GM23248 (cell line): ENCODE data around the gene MRM2. TPM values are rescaled to one million over a fixed set of nuclear protein-coding genes. Genes with fewer than 3 reads are reported as not detected.

ENCODE experiments used
- DNase-seq: peaks from one replicate; pipeline ENCODE4 v3.0.0-alpha.2; 2015
- H2AFZ ChIP-seq: fragments of 200-600 bp; sonication (generic); 2 replicates; pipeline ENCODE4 v1.6.1; 2016; ENCODE audit warnings: antibody characterized with exemption
- H3F3A ChIP-seq: fragments of 200-600 bp; sonication (generic); 2 replicates; pipeline ENCODE4 v1.6.1; 2016; ENCODE audit warnings: mild to moderate bottlenecking, antibody characterized with exemption, mixed run types; ENCODE audit not compliant: insufficient read depth
- H3K27ac ChIP-seq: fragments of 200-600 bp; sonication (generic); 2 replicates; pipeline ENCODE4 v1.5.1; 2016; ENCODE audit warnings: mild to moderate bottlenecking
- H3K27me3 ChIP-seq: fragments of 200-600 bp; sonication (generic); replicated peaks from 2 replicates; pipeline ENCODE4 v1.6.1; 2016; ENCODE audit warnings: mild to moderate bottlenecking; ENCODE audit not compliant: insufficient read depth
- H3K36me3 ChIP-seq: fragments of 200-600 bp; sonication (generic); 2 replicates; pipeline ENCODE4 v1.6.1; 2016; ENCODE audit warnings: low read depth, mild to moderate bottlenecking
- H3K4me1 ChIP-seq: fragments of 200-600 bp; sonication (generic); 2 replicates; pipeline ENCODE4 v1.6.1; 2016; ENCODE audit warnings: mild to moderate bottlenecking; ENCODE audit not compliant: insufficient read depth
- H3K4me2 ChIP-seq: fragments of 200-600 bp; sonication (generic); one replicate; pipeline ENCODE4 v1.6.1; 2016; ENCODE audit warnings: mild to moderate bottlenecking; ENCODE audit not compliant: unreplicated experiment
- H3K4me3 ChIP-seq: fragments of 200-600 bp; sonication (generic); 2 replicates; pipeline ENCODE4 v1.5.1; 2016; ENCODE audit warnings: mild to moderate bottlenecking
- H3K79me2 ChIP-seq: fragments of 200-600 bp; sonication (generic); 2 replicates; pipeline ENCODE4 v1.6.1; 2016; ENCODE audit warnings: mild to moderate bottlenecking; ENCODE audit not compliant: insufficient read depth
- H3K9ac ChIP-seq: fragments of 200-600 bp; sonication (generic); 2 replicates; pipeline ENCODE4 v1.6.1; 2016; ENCODE audit warnings: mild to moderate bottlenecking
- H3K9me2 ChIP-seq: fragments of 200-600 bp; sonication (generic); 2 replicates; pipeline ENCODE4 v1.6.1; 2016; ENCODE audit warnings: mixed run types, mild to moderate bottlenecking, moderate library complexity; ENCODE audit not compliant: insufficient read depth
- H3K9me3 ChIP-seq: fragments of 200-600 bp; sonication (generic); one replicate; pipeline ENCODE4 v1.6.1; 2017; ENCODE audit warnings: low read depth
- H4K20me1 ChIP-seq: fragments of 200-600 bp; sonication (generic); 2 replicates; pipeline ENCODE4 v1.6.0; 2016; ENCODE audit not compliant: insufficient read depth
- EZH2 ChIP-seq: fragments of 200-600 bp; sonication (generic); IDR thresholded peaks from 2 replicates; pipeline ENCODE4 v1.6.1; 2018; ENCODE audit warnings: antibody characterized with exemption, mild to moderate bottlenecking; ENCODE audit not compliant: insufficient read depth, poor library complexity, severe bottlenecking
- EZH2phosphoT487 ChIP-seq: fragments of 200-600 bp; sonication (generic); IDR thresholded peaks from 2 replicates; pipeline ENCODE4 v1.6.1; 2018; ENCODE audit warnings: antibody characterized with exemption, moderate library complexity, mild to moderate bottlenecking, low read depth; ENCODE audit not compliant: insufficient read depth
- WGBS, 2 experiments: methylation state at CpG; one replicate each; pipeline ENCODE4 v1.1.6; 2015 to 2017; ENCODE audit warnings: low lambda C conversion rate in 2 of 2, low coverage in 1 of 2; ENCODE audit errors: missing lambda C conversion rate in 2 of 2; 5-methylcytosine and 5-hydroxymethylcytosine counted together
- in situ Hi-C: fragments of 300-500 bp; cut with MboI; formaldehyde crosslinking; loops from 2 replicates; pipeline ENCODE4 v1.15.0; 2020
- polyA plus RNA-seq: library from polyadenylated mRNA; unstranded; fragments of >200 nt; fragmentation: Nextera tagmentation; extraction: Ambion mirVana; gene quantifications from 2 replicates; pipeline ENCODE4 v1.2.1, GENCODE V29; 2016
- total RNA-seq: library from RNA; depleted of rRNA; stranded (reverse); fragments of >200 nt; shearing (Covaris generic); gene quantifications from 2 replicates; pipeline ENCODE4 v1.2.3, GENCODE V29; 2014

MRM2 gene
- total and polyA plus RNA-seq, 2 experiments from 2014 or later: 20.8 to 42.2 TPM

DNA sequence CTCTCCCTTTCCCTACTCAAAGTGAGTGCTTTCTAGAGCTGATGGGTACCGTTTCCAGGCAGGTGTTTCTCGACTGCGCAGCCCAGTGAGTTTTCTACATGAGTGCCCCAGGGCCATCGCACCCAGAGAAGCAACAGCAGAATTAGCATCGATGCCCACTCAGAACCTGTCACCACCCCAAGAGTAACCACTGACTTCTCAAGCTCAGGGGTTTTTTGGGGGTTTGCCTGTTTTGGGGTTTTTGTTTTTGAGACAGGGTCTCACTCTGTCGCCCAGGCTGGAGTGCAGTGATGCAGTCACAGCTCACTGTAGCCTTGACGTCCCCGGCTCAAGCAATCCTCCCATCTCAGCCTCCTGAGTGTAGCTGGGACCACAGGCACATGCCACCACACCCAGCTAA, 46.5 kb upstream of the MRM2 start:
- 81 to 85% methylated on average over 8 of the region's 8 CpGs for WGBS, 2 experiments
- Histone ChIP-seq H3K27ac (no peak overlapping the region), H3K4me1 (no peaks in the 10 kb centered on the region), H3K4me3 (no peak overlapping the region), H3K9me2 (no peaks in the 10 kb centered on the region), H3K36me3 (no peaks in the 10 kb centered on the region), H3K79me2 (peaks cover 51% of the 10 kb centered on the region), H3K9me3 (no peaks in the 10 kb centered on the region), H4K20me1 (no peaks in the 10 kb centered on the region), H2AFZ (no peak overlapping the region), H3K9ac (no peak overlapping the region), H3K27me3 (no peaks in the 10 kb centered on the region), H3K4me2 (no peak overlapping the region), H3F3A (no peaks in the 10 kb centered on the region)
- DNase-seq: no peak
- TF ChIP-seq EZH2phosphoT487 (no peak), EZH2 (no peak)
- in situ Hi-C loops: no loop called here

- in situ Hi-C loops: no loop called here
- Histone ChIP-seq H2AFZ (no peak overlapping the region), H3K36me3 (no peaks in the 10 kb centered on the region), H3K27ac (no peak overlapping the region), H3K79me2 (peaks cover 43% of the 10 kb centered on the region), H3K4me2 (no peak overlapping the region), H3K9me2 (no peaks in the 10 kb centered on the region), H3K9ac (no peak overlapping the region), H3F3A (no peaks in the 10 kb centered on the region), H3K27me3 (no peaks in the 10 kb centered on the region), H3K4me3 (no peak overlapping the region), H3K9me3 (no peaks in the 10 kb centered on the region), H4K20me1 (no peaks in the 10 kb centered on the region), H3K4me1 (no peaks in the 10 kb centered on the region)
- no peak for TF ChIP-seq EZH2phosphoT487
- no peak for TF ChIP-seq EZH2
- no peak for DNase-seq
- 87 to 88% methylated on average over 8 of the region's 8 CpGs for WGBS, 2 experiments
Observed at GRCh38 chr7:2287745-2288144, 45.7 kb upstream of the MRM2 start.

DNA sequence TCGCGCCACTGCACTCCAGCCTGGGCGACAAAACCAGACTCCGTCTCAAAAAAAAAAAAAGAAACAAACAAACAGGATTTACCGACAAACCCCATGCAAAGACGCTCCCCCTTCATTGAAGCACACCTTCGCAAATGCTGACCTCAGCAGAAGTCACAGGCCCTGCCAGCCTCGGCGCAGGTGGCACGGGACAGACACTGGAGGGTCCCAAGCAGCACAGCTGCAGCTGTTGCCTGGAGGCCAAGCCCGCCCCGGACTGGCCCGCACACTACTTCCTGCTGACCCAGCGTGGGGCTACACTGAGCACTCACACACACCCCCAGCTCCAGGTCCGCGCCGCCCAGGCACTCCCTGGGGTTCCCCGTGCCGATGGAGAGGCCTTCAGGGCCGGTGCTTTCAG, 41.1 kb upstream of the MRM2 start:
- Histone ChIP-seq H2AFZ (no peak overlapping the region), H3K4me1 (peaks cover 12% of the 10 kb centered on the region; the same call in 1 of the 2 replicates), H3K4me2 (no peak overlapping the region), H3F3A (no peaks in the 10 kb centered on the region), H3K4me3 (no peak overlapping the region), H3K9me3 (no peaks in the 10 kb centered on the region), H3K79me2 (peaks cover 49% of the 10 kb centered on the region), H4K20me1 (no peaks in the 10 kb centered on the region), H3K9me2 (no peaks in the 10 kb centered on the region), H3K27ac (no peak overlapping the region), H3K9ac (no peak overlapping the region), H3K27me3 (no peaks in the 10 kb centered on the region), H3K36me3 (no peaks in the 10 kb centered on the region)
- DNase-seq: no peak
- TF ChIP-seq EZH2 (no peak), EZH2phosphoT487 (no peak)
- in situ Hi-C loops: no loop called here
- 92 to 94% methylated on average over 16 to 20 of the region's 20 CpGs for WGBS, 2 experiments

- no peak for DNase-seq
- TF ChIP-seq EZH2phosphoT487: no peak
- TF ChIP-seq EZH2: no peak
- peaks cover 49% of the 10 kb centered on the region for H3K79me2 ChIP-seq
- no peaks in the 10 kb centered on the region for H3K9me3 ChIP-seq
- peak overlapping the region; percentile 59 for H3K9ac ChIP-seq
- H3K9me2 ChIP-seq: no peaks in the 10 kb centered on the region
- WGBS, 2 experiments: 73 to 75% methylated on average over 14 of the region's 14 CpGs
- peaks cover 12% of the 10 kb centered on the region; the same call in 1 of the 2 replicates for H3K4me1 ChIP-seq
- no peaks in the 10 kb centered on the region for H4K20me1 ChIP-seq
- no peak overlapping the region for H3K4me2 ChIP-seq
- in situ Hi-C loops: no loop called here
- H3K36me3 ChIP-seq: no peaks in the 10 kb centered on the region
- no peak overlapping the region for H3K4me3 ChIP-seq
- no peaks in the 10 kb centered on the region for H3F3A ChIP-seq
- H3K27me3 ChIP-seq: no peaks in the 10 kb centered on the region
- H3K27ac ChIP-seq: no peak overlapping the region
- H2AFZ ChIP-seq: no peak overlapping the region
Observed at GRCh38 chr7:2282185-2282751, 40.3 kb upstream of the MRM2 start.

DNA sequence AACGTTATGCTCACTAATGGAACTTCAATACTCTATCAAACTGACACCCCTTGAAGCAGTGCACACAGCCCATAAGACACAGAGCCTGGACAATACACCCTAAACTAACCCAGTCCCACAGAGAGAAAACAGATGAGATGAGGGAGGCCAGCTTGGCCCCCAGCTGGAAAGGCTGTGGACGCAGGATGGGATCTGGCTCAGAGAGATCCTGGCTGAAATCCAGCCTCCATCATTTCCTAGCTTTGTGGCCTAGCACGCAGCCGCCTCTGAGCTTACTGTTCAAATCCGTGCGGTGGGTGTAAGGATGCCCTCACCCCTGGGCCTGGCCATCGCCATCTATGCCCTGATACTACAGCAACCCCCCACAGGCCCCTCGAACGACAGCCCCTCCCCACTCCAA, 39.5 kb upstream of the MRM2 start:
- Histone ChIP-seq H3K9me3 (no peaks in the 10 kb centered on the region), H3K4me3 (no peak overlapping the region), H4K20me1 (no peaks in the 10 kb centered on the region), H3K9ac (peak overlapping the region; percentile 59), H3K4me1 (peaks cover 12% of the 10 kb centered on the region; the same call in 1 of the 2 replicates), H3K4me2 (no peak overlapping the region), H3K27me3 (no peaks in the 10 kb centered on the region), H3K79me2 (peaks cover 49% of the 10 kb centered on the region), H3K27ac (no peak overlapping the region), H3F3A (no peaks in the 10 kb centered on the region), H3K36me3 (no peaks in the 10 kb centered on the region), H2AFZ (peak overlapping the region; percentile 67), H3K9me2 (no peaks in the 10 kb centered on the region)
- in situ Hi-C loops: no loop called here
- peak; percentile 64 for DNase-seq
- 22 to 34% methylated on average over 5 to 9 of the region's 9 CpGs for WGBS, 2 experiments
- no peak for TF ChIP-seq EZH2
- TF ChIP-seq EZH2phosphoT487: no peak
